GM12865 (cell line): Measurements from ENCODE around the gene FAM111A.

ENCODE experiments used
- DNase-seq: peaks from one replicate; pipeline ENCODE4 v3.0.0; 2010; ENCODE audit warnings: low read depth
- H3K4me3 ChIP-seq: 2 replicates; pipeline ENCODE4 v1.5.1; 2011; ENCODE audit warnings: mild to moderate bottlenecking, low read depth, low read length, control low read depth
- TF ChIP-seq, protein P1 (sequence below): IDR thresholded peaks from 2 replicates; pipeline ENCODE4 v1.5.1; 2011; ENCODE audit warnings: low read length, control low read depth, low read depth, inconsistent platforms; ENCODE audit not compliant: insufficient read depth; ENCODE audit errors: missing control alignments

The FAM111A gene

DNA sequence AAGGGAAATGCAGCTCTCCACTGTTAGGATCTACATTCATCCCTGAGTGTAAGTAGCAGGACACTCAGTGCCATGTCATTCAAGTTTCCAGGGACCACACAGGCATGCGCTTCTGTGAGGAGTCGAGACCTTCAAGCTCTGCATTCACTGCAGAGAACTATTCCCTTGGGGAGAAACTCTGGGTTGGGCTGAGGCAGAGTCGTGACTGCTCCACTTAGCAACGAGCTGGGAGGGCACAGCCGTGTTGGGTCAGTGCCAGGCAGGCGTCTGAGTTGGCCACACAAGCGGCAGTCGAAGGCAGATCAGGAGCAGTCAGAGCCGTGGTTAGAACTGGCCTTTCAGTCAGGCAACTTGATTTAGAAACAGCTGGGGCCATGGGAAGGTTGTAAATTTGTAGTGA, 55.3 kb downstream of the FAM111A start:
- DNase-seq, result no peak
- TF ChIP-seq, protein P1, sequence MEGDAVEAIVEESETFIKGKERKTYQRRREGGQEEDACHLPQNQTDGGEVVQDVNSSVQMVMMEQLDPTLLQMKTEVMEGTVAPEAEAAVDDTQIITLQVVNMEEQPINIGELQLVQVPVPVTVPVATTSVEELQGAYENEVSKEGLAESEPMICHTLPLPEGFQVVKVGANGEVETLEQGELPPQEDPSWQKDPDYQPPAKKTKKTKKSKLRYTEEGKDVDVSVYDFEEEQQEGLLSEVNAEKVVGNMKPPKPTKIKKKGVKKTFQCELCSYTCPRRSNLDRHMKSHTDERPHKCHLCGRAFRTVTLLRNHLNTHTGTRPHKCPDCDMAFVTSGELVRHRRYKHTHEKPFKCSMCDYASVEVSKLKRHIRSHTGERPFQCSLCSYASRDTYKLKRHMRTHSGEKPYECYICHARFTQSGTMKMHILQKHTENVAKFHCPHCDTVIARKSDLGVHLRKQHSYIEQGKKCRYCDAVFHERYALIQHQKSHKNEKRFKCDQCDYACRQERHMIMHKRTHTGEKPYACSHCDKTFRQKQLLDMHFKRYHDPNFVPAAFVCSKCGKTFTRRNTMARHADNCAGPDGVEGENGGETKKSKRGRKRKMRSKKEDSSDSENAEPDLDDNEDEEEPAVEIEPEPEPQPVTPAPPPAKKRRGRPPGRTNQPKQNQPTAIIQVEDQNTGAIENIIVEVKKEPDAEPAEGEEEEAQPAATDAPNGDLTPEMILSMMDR, result no peak

DNA sequence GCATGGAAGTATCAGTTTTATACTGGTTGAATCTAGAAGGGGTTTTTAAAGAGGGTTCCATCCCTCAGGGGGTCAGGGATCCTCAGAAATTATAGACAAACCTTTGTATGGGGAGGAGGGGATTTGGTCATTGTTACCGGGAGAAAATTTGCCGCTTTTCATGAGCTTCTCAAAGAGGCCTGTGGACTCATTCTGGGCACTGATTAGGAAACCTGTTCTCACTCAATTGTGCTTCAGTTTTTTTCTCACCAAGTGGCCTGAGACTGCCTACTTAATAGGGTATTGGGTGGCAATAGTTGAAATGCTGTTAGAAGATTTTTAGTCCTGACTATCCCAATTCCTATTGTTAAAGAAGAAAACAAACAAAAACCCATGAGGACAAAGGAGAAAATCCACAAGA, 56.1 kb downstream of the FAM111A start:
- H3K4me3 ChIP-seq, result no peak overlapping the region
- TF ChIP-seq, protein P1, result no peak
- peak; percentile 24 for DNase-seq

More for the DNA sequence above, 55.3 kb downstream of the FAM111A start:
- no peak overlapping the region for H3K4me3 ChIP-seq

DNA sequence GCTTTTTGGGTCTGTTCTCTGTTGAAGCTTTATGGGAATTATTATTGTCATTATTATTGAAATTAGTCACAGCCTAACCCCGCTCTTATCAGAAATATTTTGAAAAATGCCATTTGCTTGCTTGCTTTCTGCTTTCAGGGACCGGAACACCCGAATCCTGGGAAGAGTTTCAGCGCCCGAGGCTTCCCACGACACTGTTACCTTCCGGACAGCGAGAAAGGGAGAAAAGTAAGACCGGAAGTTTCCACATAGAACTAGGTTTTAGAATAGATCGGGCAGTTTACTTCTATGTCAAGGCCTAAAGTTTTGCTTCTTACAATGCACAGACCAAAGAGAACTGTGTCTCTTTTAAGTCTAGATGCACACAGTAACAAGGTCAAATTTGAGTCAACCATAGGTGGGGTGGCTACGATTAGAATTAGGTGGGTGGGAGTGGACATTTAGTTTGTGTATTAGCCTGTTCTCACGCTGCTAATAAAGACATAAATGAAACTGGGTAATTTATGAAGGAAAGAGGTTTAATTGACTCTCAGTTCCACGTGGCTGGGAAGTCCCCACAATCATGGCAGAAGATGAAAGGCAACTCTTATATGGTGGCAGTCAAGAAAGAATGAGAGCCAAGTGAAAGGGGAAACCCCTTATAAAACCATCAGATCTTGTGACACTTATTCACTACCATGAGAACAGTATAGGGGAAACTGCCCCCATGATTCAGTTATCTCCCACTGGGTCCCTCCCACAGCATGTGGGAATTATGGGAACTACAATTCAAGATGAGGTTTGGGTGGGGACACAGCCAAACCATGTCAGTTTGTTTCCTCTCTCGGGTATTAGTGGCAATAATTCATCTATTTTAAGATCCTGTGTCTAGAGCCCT, 57.1 kb downstream of the FAM111A start:
- TF ChIP-seq, protein P1, result no peak
- DNase-seq, result peak; percentile 88
- no peak overlapping the region; the same call in 1 of the 2 replicates for H3K4me3 ChIP-seq

DNA sequence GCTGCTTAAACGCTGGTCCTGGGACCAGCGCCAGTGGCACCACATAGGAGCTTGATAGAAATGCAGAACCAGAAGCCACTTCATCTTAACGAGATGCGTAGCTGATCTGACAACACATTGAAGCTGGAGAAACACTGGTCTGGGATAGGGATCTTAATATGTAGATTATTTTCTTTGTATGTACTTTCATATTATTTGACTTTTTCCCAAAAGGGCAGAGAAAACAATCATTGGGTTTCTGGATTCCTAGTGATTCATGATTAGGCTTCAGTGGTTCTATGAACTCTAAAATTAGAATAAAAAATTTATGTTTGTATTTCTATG, 57.7 kb downstream of the FAM111A start:
- no peak for DNase-seq
- H3K4me3 ChIP-seq, result no peak overlapping the region
- TF ChIP-seq, protein P1, result no peak

DNA sequence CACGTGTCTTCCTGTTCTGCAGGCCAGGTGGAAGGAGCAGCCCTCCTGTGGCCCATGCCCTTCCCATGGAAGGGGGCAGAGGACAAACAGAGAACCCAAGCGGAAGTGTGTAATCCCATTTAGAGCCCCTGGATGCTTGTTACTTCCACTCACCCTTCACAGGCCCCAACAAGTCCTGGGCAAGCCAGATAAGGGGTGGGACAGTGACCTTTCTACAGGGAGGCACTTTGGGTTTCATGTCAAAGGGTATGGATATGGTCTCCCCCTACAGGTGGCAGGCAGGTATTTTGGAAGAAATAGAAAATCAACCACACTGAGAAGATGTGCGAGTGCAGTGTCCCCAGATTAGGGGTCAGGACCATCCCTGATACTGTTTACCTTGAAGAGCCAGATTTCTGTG, 58.7 kb downstream of the FAM111A start:
- TF ChIP-seq, protein P1, result peak; percentile 41
- DNase-seq, result peak; percentile 40
- no peak overlapping the region for H3K4me3 ChIP-seq
